Subcutaneous adipose tissue (tissue), 4 donors: ENCODE measurements around the gene TIMM10. TPM values are rescaled to one million over a fixed set of nuclear protein-coding genes. Genes with fewer than 3 reads are reported as not detected.

Experiments
- total RNA-seq, 4 donors: library from RNA; depleted of rRNA; stranded (reverse); fragments of >200 nt; gene quantifications; one replicate each; pipeline ENCODE4 v1.1.0, GENCODE V29; 2016
- TF ChIP-seq, protein P1 (sequence below): fragments of 450-650 bp; IDR thresholded peaks from one replicate; pipeline ENCODE4 v1.5.1; 2016; ENCODE audit warnings: low read depth, mild to moderate bottlenecking, control low read depth, antibody characterized with exemption, moderate library complexity

Gene TIMM10
- total RNA-seq, 4 donors from 2014 or later, result 34.4 to 47.6 (median 36.7) TPM

DNA sequence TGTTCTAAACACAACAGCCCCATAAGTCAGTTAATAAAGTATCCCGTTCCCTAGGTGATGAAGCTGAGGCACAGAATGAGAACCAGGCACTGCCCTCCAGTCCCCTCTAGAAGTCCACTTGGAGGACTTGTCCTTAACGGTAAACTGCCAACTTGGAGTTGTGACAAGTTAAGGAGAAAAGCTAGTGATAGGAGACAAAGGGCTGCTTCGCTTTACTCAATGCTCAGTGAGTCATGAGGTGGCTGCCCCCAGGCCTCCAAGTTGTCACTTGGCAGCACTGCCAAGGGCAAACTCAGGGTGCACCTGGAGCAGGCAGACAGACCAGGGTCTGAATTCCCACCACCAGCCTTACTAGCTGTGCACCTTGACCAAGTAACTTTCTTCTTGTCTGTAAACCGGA is 28.6 kb downstream of the TIMM10 start:
- TF ChIP-seq, protein P1, sequence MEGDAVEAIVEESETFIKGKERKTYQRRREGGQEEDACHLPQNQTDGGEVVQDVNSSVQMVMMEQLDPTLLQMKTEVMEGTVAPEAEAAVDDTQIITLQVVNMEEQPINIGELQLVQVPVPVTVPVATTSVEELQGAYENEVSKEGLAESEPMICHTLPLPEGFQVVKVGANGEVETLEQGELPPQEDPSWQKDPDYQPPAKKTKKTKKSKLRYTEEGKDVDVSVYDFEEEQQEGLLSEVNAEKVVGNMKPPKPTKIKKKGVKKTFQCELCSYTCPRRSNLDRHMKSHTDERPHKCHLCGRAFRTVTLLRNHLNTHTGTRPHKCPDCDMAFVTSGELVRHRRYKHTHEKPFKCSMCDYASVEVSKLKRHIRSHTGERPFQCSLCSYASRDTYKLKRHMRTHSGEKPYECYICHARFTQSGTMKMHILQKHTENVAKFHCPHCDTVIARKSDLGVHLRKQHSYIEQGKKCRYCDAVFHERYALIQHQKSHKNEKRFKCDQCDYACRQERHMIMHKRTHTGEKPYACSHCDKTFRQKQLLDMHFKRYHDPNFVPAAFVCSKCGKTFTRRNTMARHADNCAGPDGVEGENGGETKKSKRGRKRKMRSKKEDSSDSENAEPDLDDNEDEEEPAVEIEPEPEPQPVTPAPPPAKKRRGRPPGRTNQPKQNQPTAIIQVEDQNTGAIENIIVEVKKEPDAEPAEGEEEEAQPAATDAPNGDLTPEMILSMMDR, result no peak

DNA sequence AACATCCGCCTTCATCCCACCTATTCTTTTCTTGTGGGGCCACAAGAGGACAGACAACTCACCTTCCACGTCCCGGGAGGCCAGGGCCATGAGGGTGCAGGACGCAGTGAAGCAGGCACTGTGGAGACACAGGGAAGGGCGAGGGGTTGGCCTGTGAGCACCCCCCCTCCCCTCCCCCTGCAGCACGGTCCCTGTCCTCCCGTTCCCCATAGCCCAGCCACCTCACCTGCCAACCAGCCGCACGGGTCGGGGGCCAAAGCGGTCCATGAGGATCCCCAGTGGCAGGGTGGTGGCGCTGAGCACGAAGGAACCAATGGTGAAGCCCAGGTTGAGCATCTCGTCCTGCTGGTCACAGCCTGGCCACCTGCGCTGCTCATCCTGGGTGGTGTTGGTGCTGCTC is 29.6 kb downstream of the TIMM10 start:
- TF ChIP-seq, protein P1, result no peak

DNA sequence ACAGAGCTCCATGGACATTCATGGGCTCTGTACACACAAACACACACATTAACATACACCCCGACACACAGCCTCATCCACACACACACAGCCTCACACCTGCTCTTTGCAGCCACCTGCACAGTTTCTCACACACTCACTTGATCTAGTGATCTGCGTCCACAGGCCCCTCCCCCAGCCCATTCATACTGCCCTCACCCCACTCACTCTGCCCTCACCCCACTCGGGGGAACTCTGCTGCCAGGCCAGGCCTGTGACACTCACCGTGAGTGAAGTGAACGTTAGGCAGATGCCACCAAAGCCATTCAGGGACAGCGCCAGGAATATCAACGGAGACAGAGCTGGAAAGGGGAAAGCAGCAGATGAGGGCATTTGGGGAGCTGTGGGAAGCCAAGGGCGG is 30.0 kb downstream of the TIMM10 start:
- TF ChIP-seq, protein P1, result no peak

DNA sequence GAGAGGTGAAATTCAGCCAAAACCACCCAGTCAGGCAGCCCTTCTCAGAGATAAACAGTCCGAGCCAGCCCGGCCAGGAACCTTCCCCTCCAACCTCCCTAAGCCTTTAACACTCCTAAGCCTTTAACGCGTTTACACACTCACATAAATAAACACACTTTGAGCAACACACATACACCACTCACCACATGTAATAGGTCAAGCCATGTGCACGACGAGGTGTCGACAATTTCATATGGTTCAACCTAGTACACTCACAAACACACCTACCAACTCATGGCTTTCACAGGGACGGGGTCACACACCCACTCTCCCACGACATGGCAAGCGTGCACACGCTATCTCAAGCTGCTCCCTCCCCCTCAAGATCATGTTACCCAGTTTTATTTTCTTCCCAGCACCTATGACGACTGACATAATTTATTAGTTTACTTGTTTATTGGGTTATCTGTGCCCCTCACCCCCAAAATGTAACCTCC is 30.5 kb downstream of the TIMM10 start:
- TF ChIP-seq, protein P1, result no peak

DNA sequence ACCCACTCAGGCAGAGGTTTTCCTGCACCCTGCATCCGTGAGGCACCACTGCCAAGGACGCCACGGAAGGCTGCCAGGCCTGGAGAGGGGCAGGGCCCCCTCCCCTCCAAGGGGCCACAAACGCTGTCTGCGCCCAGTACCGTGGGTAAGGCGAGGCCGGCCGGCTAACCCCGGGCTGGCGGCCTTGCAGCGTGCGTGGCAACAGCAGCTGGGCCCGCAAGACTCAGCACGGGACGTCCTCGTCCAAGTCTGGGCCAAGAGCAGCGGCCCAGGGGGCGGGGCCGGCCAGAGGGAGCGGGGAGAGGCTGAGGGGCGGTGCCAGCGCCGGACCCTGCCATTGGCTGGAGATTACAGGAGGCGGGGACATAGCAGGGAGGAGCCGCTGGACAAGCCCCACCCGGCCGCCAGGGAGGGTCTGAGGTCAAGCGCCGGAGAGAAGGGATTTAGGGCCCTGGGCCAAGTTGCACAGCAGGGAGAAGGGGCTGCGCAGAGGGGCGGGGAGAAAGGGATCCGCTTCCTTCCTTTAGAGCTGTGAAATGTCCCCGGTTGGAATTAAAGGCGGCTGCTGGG is 31.1 kb downstream of the TIMM10 start:
- TF ChIP-seq, protein P1, result no peak

DNA sequence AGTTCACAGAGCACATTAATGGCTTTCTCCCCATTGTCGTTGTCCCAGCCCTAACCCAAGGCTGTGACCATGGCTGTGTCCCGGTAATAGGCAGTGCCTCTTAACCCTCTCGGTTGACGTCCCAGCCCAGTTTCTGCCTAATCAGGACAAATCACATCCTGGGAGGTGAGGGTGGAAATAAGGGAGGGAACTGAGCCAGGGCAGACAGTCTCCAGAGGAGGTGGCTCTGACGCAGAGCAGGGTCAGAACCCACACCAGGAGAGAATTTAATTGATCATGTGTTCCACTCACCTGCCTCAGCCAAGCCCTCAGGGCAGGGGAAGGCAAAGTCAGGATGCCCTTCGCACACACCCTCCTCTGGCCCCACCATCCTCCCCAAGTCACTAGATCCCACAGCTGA is 32.0 kb downstream of the TIMM10 start:
- TF ChIP-seq, protein P1, result no peak

DNA sequence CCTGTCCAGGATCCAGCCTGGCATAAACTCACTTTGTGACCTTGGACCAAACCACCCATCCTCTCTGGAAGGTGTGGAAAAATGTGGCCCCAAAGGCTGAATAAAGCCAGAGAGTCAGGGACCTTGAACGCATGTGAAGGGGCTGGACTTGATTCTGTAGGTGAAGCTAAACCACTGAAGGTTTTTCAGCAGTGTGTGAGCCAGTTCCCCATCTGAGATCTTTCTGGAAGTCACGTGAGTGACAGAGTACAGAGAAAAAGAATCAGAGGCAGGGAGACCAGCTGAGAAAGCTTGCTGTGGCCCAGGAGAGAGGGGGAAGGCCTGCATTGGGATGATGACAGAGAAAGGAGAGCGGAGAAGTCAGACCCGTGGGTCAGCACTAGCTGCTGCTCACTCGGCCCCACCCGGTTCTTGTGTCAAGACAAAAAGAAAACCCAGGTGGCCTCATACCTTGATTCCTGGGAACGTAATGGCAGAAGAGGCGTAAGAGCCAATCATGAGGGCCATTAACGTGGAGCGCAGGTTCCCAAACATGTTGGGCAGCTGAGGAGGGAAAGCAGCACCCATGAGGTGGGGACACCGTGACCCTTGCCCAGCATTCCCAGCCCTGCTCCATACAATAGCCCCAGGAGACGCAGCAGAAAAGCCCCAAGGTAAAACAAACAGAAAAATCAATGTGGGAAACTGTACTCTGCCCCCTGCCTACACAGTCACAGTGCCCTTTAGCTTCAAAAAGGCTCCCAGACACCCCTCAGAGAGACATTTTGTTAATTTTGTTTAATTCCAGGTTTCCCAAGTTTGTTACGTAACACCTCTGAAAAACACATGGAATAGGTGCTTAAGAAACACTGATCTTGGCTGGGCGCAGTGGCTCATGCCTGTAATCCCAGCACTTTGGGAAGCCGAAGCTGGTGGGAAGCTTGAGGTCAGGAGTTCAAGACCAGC is 33.0 kb downstream of the TIMM10 start:
- TF ChIP-seq, protein P1, result no peak
